HG03097 (cell line): ENCODE results near the gene TOP2A.

Experiments used
- ATAC-seq: cut with Tn5 transposase; IDR thresholded peaks from one replicate; pipeline ENCODE4 v1.9.1; 2021; ENCODE audit not compliant: unreplicated experiment, low FRiP score

Gene TOP2A

DNA sequence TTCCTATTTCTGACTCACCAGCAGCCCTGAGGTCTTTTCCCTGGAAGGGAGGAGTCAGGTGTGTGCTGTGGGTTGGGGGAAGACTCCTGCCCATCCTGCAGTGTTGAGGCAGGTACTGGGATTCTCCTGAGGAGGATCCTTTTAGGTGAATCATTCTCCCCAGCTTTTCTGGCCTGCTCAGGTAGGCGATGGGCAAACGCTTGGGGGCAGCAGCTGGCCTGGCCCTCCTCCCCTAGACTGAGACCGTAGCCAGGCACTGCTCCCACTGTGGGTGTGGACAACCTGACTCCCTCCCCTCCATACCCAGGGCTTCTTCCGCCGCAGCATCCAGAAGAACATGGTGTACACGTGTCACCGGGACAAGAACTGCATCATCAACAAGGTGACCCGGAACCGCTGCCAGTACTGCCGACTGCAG is 68.2 kb downstream of the TOP2A start:
- no peak for ATAC-seq

GRCh38 chr17:40348562-40349476 is 68.9 kb downstream of the TOP2A start:
- no peak for ATAC-seq

- no peak for ATAC-seq
These were observed 69.6 kb downstream of the TOP2A start for GRCh38 chr17:40348136-40348504.

DNA sequence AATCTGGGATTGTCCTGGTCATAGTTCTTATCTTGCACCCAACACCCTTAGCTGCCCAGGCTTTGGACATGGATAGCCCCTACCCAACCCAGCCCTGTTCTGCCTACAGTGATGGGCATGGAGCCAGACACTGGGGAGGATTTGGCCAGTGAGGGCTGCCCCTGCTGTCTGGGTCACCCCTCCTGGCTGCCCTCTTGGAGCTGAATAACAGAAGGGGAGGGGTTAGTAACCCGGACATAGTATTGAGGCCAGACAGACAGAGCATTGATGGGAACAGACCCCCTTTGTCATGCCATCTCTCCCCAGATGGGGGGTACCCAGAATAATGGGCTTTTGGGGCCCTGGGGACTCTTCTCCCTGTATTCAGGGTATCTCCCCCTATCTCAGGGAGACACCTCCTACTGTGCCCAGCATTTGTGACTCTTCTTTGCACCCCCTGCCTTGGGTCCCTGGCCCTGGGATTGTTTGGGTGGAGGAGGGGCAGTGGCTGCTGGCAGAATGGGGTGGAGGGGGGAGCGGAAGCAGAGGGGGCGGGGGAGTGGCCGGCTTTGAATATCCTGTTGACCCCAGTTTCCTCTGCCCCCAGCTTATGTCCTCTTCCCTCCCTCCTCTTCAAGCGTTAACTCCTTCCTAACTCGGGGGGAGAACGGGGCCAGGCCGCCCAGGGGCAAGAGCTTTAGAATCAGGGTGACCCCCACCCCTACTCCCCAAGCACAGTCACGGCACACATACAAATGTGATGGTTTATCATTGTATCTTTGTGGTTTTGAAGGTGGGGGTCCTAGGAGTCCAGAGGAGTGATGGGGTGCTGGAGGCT is 70.2 kb downstream of the TOP2A start:
- no peak for ATAC-seq

DNA sequence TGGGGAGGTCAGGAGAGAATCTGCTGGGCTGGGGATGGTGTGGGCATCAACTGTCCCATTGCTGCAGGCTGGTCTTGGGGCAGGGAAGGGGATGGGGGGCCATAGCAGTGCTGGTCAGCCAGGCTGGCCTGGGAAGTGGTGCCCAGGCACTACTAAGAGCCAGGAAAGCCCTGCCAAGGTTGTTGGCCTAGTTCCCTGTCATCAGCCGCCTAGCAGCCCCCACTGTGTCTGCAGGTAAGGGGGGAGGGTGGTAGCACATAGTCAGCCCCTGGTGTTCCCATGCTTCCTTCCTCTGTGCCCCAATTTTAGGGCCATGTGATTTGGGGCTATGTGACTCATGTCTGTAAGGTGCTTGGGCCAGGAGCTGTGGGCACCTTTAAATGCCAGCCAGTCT is 70.9 kb downstream of the TOP2A start:
- ATAC-seq, result no peak

DNA sequence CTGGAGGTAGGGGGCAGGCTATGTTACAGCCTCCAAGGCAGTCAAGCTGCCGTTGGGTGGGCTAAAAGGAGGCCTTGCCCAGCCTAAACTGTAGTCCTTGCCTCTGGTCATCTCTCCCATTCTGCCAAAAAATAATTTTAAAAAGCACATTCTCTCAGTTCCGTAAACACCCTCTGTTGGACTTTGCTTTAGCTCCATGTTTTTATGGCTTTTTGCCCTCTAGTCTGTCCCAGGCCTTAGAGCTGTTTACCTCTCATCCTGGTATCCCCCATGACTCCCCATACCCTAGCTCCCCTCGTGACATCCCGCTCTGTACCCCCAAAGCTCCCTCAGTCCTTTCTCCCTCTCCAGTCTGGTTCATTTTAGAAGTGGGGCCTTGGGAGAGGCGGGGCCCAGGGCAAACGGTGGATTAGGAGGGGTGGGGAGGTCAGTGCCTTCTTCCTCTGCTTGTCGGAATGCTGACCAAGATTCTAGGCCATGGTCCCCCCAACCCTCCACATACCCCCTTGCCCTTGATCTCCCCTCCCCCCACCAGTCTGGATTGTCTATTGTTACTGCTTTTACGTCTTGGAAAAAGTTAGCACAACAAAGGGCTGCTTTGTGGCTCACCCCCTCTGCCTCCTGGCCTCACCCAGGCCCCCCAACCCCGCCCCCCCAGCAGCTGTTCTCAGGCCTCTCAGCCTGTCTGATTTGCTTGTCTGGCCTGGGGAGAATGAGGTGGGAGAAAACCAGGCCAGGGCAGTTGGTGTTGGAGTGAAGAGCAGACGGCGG is 71.5 kb downstream of the TOP2A start:
- ATAC-seq, result no peak

GRCh38 chr17:40345161-40345993 is 72.3 kb downstream of the TOP2A start:
- no peak for ATAC-seq

DNA sequence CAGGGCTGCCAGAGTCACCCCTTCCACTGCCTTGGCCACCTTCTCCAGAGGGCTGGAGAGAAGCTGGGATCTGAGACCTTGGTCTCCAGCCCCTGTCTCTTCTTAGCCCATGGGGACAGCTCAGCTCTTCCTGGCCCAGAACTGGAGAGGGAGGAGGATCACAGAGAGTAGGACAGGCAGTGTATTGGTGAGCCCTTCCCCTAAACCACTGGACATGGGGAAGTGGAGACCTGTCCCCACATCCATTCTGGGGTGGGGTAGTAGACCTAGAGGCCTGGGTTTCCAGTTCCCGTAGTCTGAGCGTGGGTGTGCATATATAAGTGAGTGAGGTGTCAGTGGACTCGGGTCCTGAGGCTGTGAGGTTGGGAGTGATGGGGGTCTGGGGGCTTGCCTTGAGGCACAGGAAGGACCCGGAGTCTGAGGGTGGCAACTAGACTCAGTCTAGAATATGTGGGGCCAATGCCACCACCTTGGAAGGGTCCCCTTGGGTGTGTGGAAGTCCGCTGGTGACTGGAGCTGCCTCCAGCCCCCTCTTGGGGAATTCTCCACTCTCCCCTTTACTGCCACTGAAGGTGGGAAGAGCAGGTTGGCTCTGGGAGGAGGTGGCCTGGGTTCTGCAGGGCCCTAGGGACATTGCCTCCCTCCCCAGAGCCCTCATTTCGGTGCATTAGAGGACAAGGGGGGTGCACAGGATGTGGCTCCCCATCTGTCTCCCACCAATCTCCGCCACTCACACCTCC is 73.1 kb downstream of the TOP2A start:
- no peak for ATAC-seq

DNA sequence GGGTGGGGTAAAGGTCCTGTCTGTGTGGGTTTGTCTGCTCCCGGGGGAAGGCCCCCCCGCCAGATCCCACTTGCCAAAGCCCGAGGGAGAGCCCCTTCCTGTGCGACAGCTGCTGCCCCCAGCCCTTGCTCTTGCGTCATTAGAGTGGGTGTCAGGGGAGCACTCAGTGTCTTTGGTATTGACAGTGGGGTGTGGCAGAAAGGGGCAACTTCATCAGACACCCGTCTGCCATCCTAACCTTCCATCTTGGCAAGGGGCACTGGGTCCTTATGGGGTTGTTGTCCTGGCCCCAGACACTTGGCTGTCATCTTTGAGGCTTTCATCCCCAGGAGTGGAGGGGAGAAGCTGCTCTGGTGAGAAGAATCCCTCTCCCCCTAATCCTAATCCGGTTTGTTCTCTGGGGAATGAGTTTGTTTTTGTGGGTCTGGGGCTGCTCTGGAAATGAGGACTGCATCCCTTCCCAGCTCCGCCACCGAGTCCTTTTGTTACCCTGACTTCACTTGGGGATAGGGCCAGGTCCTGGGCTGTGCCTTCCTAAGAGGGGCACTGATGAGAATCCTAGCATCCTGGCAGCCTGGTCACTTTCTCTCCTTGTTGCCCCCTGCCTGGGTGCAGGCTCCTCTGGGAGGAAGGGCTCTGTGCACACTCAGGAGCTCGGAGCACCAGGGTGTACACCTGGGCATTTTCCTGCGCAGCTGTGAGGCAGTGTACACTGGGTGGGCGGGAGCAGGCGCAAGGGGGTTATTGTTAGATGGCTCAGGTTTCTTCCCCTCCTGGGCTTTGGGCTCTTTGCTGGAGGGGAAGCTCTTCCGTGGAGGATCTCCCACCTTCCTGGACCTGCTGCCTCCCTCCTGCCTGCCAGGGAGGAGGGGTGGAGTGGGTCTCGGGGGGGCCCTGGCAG is 74.2 kb downstream of the TOP2A start:
- no peak for ATAC-seq

- no peak for ATAC-seq
These were observed 75.0 kb downstream of the TOP2A start for GRCh38 chr17:40342504-40343218.

- ATAC-seq, result no peak
These were observed 75.7 kb downstream of the TOP2A start for GRCh38 chr17:40341808-40342503.

DNA sequence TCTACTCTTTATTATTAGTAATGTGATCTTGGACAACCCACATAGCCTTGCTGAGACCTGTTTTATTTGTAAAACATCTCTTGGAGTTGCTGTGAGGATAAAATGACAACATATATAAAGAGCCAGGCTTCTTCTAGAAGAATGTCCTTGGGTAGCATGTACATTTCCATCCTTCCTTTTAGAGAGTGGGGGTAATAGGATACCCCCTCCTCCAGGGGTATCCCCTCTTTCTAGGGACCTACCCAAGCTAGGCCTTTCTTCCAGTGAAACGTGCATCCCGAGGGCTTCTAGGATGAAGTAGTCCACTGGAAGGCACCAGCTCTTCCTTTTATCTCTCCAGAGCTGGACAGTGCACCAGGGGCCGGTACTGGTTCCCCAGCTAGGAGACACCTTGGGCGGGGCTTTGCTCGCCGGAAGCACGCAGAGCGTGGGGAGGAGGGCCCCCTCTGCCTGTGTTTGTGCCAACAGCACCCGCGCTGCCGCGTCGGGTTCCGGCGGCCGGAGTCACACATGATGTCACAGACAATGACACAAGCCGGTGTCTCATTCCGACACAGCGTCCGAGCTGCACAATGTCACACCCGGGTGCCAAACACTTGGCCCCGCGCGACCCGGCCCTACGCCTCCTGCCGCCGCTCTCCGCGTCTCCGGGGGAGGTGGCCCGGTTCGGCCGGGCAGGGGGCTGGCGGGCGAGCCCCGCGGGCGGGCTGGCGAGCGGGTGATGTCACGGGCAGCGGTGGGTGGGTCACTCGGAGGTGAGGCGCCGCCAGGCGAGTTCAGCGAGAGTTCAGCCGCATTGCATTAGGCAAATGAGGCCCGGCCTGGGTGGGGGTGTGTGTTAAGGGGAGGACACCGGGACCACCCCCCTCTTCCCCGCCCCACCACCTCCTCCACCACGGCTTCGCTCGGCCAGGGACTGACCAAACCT is 76.6 kb downstream of the TOP2A start:
- ATAC-seq, result peak; percentile 50

- no peak for ATAC-seq
These were observed 77.4 kb downstream of the TOP2A start for GRCh38 chr17:40340327-40340726.

DNA sequence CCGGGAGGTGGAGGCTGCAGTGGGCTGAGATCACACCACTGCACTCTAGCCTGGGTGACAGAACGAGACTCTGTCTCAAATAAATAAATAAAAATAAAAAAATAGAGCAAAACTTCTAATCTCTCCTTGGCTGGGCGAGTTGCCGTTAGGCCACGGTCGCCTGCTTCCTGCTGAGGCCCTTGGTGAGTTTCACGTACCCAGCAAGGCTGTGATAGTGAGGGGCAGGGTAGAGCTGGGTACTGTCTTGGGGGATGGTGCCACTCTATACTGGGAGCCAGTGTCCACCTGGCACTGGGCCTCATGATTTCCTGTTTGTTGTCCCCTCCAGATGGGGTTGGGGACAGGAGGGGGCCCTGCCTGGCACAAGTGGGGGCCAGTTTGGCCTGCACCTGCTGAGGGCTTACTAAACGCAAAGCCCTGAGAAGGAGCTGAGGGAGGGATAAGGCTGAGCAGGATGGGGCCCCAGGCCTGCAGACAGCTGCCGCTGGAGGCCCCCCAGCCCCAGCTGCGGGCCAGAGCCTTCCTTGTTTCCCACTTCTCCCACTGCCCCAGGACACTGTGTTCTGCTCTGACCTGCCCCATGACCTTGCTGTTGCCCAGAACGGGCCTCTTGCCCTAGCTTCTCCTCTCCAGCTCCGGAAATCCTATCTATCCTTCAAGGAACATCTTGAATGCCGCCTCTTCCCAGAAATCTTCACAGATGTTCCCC is 78.6 kb downstream of the TOP2A start:
- ATAC-seq, result no peak
